Activated CD4-positive, CD25-positive, alpha-beta regulatory T cell (primary cell): ENCODE data around the gene PCDHB16.

Source experiments
- DNase-seq, 4 experiments: peaks; one replicate each; lab custom pipeline; 2025; lab: John Stamatoyannopoulos, UW

The PCDHB16 gene

DNA sequence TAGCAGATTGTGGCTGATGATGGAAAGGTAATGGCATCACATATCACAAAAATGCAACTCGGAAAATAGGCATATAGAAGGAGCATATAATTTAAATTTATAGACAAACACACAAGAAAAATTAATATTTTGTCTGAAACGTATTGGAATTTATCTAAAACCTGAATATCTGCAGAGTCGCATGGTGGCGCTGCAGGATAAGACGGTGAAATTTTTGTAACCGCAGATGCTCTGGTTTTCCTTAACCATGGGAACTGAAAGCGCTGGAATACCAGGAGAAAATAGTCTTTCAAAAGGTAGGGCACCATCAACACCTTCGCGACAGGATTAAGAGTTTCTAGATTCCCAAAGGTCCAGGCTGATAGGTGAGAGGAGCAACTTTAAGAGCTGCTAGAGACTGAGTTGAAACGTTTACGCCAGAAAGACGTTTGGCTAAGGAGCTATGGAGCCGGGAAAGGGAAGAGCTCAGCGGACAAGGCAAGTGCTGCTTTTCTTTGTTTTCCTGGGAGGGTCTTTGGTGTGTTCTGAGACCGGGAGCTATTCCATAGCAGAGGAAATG is 52.0 kb downstream of the PCDHB16 start:
- DNase-seq = no peak
